Liver (tissue), 3 donors: ENCODE results near the gene TMEM63B.

ENCODE experiments used
- EGR1 ChIP-seq, 2 donors: IDR thresholded peaks; 2 replicates each; pipeline ENCODE4 v1.6.1; 2016 to 2018; ENCODE audit warnings: antibody characterized with exemption in 2 of 2, low read depth in 2 of 2
- JUND ChIP-seq, 2 donors: IDR thresholded peaks; 2 replicates each; pipeline ENCODE4 v1.6.1; 2016; ENCODE audit warnings: antibody characterized with exemption in 2 of 2
- RAD21 ChIP-seq, 2 donors: IDR thresholded peaks; 2 replicates each; pipeline ENCODE4 v1.6.1; 2016; ENCODE audit warnings: antibody characterized with exemption in 2 of 2, mild to moderate bottlenecking in 2 of 2
- RXRA ChIP-seq, 2 donors: IDR thresholded peaks; 2 replicates each; pipeline ENCODE4 v1.6.1; 2017 to 2018; ENCODE audit warnings: antibody characterized with exemption in 2 of 2, mild to moderate bottlenecking in 1 of 2
- SP1 ChIP-seq: IDR thresholded peaks from 2 replicates; pipeline ENCODE4 v1.6.1; 2018; ENCODE audit warnings: antibody characterized with exemption, mild to moderate bottlenecking
- TF ChIP-seq, protein P1 (sequence below): fragments of 150-350 bp; IDR thresholded peaks from 2 replicates; pipeline ENCODE4 v1.5.1; 2017; ENCODE audit warnings: improper control_type of control experiment, low read depth, low read length; ENCODE audit not compliant: missing input control
- TF ChIP-seq, protein P2 (sequence below): IDR thresholded peaks from 2 replicates; pipeline ENCODE4 v1.6.1; 2016; ENCODE audit warnings: antibody characterized with exemption
- TF ChIP-seq, protein P3 (sequence below): IDR thresholded peaks from 2 replicates; pipeline ENCODE4 v1.6.1; 2016; ENCODE audit warnings: antibody characterized with exemption, mild to moderate bottlenecking
- donor health status: healthy.
- donor health status: healthy.

DNA sequence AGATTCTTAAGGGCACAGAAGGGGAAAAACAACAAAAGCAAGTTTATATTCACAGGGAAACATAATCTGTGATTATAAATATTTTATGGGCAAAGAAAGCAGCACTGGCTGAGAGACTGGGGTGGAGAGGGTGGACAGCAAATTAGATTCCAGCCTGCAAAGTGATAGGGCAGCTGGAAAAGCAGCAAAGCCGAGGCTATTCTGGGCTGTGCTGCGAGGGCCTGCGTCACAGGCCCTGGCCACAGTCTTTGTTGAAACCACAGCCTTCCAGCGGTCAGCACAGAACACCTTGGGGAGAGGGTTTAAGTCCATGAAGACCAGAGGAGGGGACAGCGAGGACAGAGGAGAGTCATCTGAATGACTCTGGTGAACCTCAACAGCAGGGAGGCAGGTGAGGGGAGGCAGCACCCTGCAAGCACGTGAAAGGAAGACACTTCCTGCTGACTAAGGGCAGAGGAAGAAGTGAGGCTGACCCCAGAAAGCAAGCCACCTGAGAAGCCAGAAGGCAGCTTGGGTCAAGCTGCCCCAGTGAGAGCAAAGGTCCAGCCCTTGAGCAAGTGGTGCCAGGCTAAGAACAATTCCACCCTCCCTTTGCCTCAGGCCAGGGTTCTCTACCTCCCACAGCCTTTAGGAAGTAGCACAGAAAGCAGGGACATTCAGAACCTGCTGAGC, 17.2 kb upstream of the TMEM63B start:
- TF ChIP-seq, protein P1, sequence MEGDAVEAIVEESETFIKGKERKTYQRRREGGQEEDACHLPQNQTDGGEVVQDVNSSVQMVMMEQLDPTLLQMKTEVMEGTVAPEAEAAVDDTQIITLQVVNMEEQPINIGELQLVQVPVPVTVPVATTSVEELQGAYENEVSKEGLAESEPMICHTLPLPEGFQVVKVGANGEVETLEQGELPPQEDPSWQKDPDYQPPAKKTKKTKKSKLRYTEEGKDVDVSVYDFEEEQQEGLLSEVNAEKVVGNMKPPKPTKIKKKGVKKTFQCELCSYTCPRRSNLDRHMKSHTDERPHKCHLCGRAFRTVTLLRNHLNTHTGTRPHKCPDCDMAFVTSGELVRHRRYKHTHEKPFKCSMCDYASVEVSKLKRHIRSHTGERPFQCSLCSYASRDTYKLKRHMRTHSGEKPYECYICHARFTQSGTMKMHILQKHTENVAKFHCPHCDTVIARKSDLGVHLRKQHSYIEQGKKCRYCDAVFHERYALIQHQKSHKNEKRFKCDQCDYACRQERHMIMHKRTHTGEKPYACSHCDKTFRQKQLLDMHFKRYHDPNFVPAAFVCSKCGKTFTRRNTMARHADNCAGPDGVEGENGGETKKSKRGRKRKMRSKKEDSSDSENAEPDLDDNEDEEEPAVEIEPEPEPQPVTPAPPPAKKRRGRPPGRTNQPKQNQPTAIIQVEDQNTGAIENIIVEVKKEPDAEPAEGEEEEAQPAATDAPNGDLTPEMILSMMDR = no peak
- no peak for TF ChIP-seq RXRA (IDR thresholded peaks at IDR 0.05)
- no peak for TF ChIP-seq SP1
- TF ChIP-seq JUND (IDR thresholded peaks at IDR 0.05) = no peak
- TF ChIP-seq EGR1 (IDR thresholded peaks at IDR 0.05; ENCODE audit: low read depth in 2 of 2) = no peak
- TF ChIP-seq, protein P2, sequence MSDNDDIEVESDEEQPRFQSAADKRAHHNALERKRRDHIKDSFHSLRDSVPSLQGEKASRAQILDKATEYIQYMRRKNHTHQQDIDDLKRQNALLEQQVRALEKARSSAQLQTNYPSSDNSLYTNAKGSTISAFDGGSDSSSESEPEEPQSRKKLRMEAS = no peak
- TF ChIP-seq, protein P3, sequence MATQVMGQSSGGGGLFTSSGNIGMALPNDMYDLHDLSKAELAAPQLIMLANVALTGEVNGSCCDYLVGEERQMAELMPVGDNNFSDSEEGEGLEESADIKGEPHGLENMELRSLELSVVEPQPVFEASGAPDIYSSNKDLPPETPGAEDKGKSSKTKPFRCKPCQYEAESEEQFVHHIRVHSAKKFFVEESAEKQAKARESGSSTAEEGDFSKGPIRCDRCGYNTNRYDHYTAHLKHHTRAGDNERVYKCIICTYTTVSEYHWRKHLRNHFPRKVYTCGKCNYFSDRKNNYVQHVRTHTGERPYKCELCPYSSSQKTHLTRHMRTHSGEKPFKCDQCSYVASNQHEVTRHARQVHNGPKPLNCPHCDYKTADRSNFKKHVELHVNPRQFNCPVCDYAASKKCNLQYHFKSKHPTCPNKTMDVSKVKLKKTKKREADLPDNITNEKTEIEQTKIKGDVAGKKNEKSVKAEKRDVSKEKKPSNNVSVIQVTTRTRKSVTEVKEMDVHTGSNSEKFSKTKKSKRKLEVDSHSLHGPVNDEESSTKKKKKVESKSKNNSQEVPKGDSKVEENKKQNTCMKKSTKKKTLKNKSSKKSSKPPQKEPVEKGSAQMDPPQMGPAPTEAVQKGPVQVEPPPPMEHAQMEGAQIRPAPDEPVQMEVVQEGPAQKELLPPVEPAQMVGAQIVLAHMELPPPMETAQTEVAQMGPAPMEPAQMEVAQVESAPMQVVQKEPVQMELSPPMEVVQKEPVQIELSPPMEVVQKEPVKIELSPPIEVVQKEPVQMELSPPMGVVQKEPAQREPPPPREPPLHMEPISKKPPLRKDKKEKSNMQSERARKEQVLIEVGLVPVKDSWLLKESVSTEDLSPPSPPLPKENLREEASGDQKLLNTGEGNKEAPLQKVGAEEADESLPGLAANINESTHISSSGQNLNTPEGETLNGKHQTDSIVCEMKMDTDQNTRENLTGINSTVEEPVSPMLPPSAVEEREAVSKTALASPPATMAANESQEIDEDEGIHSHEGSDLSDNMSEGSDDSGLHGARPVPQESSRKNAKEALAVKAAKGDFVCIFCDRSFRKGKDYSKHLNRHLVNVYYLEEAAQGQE = no peak
- TF ChIP-seq RAD21 (IDR thresholded peaks at IDR 0.05) = no peak
